GM21825 (cell line): ENCODE data around the gene TEX19.
"Not testable (repeated sequence)": the region's sequence is repeated elsewhere in the genome, so short reads cannot be mapped to it uniquely, and the experiment has no call there.

Experiments
- ATAC-seq: cut with Tn5 transposase; IDR thresholded peaks from one replicate; pipeline ENCODE4 v1.9.1; 2021; ENCODE audit warnings: mild to moderate bottlenecking, moderate library complexity; ENCODE audit not compliant: unreplicated experiment

TEX19 gene

DNA sequence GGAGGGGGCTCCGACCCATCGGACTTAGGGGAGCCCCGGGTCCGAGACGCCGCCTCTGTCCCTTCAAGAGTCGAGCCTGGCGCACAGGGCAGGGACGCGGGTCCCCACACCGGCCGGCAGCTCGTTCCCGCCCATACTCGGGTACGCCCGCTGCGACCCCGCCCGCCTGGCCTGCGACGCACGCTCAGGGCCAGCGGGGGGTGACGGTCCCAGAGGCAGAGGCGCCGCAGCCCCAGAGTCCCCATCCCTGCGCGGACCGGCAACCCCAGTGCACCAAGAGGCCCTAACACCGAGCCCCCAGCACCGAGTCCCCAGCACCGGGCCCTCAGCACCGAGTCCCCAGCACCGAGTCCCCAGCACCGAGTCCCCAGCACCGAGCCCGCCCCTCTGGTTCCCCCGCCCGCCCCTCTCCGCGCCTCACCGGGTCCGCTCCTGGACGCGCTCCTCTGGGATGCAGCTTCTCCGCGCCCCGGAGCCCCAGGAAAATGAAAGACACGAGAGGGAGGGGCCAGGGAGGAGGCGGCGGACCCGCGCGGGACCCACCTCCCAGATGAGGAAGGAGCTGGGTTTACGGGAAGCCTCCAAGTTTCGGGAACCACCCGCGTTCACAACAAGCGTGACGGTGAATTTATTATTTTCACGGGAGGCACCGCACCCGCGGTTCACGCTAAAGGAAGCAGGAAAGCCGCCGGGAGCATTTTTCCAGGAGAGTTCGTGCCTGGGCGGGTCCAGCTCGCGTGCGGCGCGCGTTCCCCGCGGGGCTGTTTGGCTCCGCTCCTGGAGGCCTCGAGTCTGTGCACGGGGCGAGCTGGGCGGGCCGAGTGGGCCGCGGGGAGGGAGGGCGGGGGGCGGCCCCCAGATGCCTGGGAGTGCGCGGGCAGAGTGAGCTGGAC lies 25.5 kb upstream of the TEX19 start, which contains the start of gene SECTM1:
Gene SECTM1 (minus strand): TSS at position 488 of the 893 bp plus-strand sequence. CDS start 6,526 bp downstream, outside the sequence.
- ATAC-seq: no peak

DNA sequence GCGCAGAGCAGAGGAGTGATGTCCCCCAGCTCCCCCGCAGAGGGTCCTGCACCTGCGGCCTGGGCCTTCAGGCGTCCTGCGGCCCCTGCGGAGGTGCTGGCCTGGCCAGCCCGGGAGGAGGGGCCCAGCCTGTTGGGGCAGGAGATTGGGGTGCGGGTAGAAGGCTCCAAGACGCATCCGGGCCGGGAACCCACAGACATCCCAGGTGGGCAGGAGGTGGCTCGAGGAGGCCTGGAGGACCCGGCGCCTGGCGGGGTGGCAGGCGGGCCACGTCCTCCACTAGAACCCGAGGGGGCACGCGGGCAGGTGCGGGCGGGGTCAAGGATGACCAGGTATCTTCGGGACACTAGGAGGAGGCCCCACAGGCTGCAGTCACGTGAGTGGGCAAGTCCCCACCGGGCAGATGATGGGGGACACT lies 24.8 kb upstream of the TEX19 start:
- no peak for ATAC-seq

DNA sequence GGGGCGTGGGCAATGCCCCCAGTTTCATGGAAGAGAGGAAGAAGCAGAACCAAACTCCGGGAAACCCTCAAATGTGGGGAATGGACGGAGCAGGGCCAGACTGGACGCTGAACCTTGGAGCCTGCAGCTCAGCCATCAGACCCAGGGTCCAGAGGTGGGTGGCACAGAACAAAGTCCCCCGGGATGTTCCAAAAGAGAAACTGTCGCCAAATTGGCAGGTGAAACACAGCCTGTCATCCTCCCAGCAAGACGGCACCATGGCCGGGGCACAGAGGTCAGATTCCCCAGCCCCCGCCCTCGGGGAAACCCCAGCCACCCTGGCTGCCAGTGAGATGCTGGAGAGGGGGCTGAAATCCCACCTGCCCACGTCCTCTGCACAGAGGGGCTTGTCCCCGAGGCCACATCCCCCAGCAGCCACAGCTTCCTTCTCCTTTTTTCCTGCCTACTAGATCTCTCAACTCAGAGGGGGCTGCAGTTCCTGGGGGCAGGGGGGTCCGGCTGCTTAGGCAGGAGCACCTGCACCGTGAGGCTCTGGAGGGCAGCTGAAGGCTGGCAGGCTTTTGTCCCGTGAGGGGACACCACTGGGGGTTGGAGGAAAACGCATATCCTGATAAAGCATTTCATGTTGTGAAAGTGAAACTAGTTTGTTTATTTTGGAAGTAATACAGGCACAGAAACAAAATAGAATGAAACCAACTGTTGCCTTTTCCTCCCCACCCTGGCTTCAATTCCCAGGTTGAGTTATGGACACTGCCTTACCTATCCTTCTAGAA lies 24.2 kb upstream of the TEX19 start:
- no peak for ATAC-seq

DNA sequence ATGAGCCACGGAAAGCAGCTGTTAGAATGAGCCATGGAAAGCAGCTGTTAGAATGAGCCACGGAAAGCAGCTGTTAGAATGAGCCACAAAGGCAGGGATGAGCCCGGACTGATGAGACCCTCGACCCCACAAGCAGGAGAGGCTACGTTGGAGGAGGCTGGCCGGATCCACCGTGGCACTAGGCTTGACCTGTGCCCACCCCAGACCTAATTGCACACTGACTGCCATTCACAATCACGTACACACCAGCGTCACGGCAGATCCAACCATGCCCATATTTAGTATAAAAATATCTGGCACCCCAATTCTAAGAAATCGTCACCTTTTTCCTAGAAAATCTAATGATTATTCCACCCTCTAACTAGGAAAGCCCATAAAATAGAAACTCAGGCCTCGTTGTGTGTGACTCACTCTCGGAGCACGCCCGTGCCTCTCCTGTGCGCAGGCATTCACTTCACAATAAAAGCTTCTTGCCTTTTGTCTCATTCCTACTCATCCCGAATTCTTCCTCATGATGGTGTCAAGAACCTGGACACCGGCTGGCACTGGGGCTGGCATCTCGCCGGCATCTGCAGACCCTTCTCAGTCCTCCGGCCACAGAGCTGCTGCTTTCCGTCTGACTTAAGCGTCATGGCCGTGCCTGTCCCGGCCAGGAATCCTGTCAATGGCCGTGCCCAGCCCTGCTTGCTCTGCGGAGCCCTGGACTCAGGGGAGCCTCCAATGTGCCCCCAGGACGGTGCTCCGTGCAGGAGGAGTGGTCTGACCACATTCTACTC lies 20.0 kb upstream of the TEX19 start:
- no peak for ATAC-seq

DNA sequence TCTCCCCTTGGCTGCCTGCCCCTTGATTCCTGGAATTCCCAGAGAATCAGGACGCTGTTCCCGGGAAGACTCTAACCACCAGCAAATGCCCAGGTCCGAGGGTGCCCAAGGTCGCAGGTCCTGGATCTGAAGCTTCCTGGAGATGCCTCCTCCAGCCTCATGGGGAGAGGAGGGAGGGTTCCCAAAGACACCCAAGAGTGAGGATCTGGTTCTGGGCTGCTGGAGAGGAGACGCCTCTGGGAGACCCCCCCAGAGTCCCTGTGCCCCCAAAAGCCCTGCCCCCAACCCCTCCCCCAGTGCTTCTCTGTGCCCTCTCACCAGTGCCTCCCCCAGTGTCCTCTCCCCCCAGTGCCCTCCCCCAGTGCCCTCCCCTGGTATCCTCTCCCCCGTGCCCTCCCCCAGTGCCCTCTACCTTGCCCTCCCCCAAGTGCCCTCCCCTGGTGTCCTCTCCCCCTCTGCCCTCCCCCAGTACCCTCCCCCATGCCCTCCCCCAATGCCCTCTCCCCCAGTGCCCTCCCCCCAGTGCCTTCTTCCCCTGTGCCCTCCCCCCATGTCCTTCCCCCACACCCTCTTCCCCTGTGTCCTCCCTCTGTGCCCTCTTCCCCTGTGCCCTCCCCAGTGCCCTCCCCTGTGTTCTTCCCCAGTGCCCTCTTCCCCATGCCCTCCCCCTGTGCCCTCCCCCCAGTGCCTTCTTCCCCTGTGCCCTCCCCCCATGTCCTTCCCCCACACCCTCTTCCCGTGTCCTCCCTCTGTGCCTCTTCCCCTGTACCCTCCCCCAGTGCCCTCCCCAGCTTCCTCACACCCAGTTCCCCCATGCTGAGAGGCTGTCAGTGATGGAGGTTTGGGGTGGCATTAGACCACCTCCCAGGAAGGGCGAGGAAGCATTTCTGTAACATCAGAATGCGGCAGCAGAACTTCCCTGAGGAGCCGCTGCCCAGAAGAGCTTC lies 19.1 kb upstream of the TEX19 start:
- ATAC-seq: no peak

DNA sequence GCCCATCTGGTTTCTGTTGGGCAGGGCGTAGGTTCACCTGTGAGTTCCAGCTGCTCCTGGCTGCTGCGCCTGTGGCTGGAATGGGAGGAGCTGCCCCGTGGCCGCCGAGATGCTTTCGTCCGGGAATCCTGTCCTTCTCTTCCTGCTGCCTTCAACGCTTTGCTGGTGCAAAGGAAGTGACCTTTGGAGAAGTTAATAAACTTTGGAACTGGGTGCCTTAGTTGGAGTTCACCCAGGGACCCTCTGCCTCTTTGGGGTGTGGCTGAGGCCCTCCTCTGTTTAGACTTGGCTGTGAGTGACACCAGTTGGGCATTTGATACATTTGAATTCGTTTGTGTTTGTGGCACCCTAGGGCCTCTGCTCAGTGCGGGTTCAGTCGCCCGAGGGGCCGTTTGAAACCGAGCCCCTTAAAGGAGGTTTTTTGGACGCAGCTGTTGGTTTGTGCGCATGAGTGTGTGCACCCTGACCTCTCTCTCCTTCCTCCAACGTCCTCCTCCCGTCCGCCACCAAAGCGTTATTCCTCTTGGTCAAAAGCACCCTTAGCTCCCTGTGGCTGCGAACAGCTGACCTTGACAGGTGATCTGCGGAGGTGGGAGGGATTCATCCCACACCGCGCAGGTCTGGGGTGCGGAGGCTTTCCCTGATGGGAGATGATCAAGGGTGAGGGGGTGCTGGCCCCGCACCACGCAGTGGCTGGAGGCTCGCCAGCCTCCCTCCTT lies 16.5 kb upstream of the TEX19 start:
- ATAC-seq: no peak

DNA sequence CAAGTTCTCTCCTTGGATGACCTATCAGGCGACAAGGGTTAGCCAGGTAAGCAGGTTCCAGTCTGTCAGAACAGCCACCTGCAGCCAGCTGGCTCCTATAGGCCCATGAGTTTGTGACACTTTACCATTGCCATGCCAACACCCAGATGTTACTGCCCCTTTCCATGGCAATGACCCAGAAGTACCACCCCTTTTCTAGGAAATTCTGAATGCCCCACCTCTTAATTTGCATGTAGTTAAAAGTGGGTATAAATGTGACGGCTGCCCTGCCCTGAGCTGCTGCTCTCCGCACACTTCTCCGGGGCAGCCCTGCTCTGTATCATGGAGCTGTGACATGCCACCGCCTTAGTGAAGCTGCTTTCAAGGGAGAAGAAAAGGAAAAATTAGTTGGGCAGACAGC lies 15.5 kb upstream of the TEX19 start:
- no peak for ATAC-seq

DNA sequence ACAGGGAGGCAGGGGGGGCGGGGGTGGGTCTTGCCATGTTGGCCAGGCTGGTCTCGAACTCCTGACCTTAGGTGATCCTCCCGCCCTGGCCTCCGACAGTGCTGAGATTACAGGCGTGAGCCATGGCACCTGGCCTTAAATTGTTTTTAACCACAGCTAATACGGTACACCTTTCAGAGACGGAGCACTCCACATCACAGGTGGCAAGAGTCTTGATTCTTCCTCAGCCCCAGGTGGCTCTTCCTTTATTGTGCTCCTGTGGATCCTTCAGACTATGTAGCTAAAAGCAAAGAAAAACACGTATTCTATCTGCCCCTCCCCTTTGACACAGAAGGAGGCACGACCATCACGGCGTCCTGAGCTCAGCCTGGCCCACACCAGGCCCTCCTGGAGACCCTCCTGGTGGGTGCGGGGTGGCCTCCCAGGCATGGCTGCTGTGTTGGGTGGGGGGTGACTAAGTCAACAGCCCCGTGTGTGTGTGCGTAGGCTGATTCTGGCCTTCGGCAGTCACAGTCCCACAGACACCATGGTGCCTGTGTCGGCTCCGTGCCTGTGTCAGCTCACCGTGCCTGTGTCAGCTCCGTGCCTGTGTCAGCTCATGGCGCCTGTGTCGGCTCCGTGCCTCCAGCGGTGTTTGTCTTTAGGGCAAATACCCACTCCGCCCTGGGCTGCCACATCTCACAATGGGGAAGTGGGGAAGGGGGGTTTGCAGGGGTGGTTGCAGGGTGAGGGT lies 14.7 kb upstream of the TEX19 start:
- no peak for ATAC-seq

DNA sequence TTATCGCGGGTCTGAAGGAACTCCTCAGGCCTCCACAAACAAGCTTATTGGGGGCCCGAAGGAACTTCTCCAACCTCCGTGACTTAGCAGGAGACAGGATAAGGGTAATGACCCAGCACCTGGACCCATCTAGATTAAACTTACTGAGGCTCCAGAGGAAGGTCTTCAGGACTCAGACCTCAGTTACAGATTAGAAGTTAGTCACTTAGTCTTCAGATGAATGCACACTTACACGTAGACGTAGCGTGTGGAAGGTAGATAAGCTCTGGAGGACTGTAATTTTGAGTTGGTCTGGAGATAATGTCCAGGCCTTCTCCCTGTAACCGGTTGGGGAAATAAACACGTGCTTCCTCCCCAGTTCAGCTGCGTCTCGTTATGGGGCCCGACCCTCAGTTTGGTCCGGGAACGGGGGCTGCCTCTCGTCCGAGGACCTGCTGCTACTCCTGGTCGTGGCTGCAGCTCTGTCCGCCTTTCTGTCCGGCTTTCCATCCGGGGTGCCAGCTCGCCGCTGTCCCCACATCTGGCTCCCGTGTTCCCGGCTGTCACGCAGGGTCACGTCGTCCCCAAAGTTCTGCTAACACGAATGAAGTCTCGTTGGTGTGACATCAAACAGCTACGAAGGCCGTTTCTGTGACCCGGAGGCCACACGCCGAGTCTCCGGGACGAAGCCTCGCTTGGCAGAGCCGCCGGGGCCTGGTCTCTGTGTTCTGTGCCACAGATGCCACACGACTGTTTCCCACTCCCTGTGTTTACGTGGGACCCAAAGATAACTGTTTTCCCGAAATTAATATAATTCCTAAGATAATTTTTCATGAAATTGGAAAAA lies 13.7 kb upstream of the TEX19 start:
- no peak for ATAC-seq

DNA sequence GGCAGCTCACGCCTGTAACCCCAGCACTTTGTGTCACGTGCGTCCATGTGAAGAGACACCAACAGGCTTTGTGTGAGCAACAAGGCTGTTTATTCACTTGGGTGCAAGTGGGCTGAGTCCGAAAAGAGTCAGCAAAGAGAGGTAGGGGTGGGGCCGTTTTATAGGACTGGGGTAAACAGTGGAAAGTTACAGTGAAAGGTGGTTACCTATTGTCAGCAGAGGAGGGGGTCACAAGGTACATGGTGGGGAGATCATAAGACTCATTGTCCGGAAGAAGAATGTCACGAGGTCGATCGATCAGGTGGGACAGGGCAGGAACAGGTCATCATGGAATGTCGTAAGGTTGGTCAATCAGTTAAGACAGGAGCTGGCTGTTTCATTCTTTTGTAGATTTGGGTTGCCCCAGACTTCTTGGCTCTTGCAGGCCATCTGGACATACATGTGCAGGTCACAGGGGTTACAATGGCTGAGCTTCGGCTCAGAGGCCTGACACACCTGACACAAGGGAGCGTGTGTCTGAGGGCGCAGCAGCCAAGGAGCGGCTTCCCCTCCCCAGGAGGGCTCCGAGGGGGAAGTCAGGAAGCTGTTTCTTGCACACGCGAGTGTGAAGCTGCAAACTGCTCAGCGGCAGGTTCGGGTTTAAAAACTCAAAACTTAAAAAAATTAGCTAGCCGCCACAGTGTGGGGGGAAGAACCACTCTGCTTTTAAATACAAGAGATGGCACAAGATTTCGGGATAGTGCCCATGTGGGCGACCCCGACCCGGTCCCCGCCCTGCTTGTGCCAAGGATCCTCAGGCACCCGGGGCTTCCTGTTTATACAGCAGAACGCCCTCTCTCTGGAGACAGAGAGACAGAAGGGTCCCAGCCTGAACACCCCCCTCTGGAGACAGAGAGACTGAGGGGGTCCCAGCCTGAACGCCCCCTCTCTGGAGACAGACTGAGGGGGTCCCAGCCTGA lies 12.4 kb upstream of the TEX19 start:
- no peak for ATAC-seq

DNA sequence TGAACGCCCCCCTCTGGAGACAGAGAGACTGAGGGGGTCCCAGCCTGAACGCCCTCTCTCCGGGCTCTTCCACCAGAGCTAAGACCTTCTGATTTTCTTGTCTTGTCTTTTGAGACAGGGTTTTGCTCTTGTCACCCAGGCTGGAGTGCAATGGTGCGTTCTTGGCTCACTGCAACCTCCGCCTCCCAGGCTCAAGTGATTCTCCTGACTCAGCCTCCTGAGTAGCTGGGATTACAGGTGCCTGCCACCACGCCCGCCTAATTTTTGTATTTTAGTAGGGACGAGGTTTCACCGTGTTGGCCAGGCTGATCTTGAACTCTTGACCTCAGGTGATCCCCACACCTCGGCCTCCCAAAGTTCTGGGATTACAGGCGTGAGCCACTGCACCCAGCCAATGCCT lies 11.1 kb upstream of the TEX19 start:
- ATAC-seq: not testable (repeated sequence)

DNA sequence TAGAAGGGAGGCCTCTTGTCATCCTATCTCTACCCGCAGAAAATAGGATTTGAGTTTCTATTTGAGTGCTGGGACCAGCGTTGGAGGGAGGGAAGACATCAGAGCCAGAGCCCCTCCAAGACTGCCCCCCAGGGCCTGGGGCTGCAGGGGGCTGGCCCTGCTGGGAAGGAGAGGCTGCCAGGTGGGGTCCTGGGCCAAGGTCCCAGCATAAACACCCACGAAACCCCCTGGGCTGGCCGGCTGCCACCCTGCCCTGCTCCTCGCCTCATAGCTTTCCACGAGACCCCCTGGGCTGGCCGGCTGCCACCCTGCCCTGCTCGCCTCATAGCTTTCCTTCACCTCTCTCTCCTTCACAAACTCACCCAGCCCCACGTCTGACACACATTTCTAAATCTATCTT lies 10.6 kb upstream of the TEX19 start:
- ATAC-seq: no peak

DNA sequence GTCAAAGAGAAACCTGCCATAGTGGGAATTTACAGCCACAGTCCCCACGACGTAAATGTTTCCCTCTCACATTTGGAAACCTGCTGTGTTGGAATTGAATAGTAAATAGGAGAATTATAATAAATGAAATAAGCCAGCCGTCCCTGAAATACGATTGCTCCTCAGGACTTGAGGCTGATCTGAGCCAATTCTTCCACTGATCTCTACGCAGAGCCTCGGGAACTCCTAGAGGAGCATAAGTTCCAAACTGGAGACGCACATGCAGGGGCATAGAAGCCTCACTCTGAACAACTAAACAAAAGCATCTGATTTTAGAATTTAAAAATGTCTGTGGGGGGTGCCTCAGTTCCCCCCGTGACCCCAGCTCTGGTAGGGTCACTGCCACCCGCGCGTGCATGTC lies 10.2 kb upstream of the TEX19 start:
- ATAC-seq: no peak

DNA sequence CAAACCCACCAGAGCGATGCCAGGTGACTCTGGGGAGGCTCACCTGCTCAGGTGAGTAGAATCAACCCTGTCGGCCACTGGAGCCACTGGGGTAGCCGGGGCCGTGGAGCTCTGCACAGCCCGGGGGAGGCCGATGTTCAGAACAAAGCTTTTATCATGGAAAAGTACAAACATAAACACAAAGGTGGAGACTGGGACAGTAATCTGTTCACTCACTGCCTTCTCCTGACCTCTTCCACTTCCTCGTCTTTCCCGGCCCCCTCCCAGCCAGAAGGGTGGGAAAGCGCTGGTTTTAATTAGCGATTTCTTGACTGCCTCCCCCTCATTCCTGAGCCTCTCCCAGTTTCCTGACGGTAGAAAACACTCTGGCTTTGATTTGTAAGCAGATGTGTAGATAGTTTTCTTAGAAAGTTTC lies 9.8 kb upstream of the TEX19 start:
- ATAC-seq: no peak

DNA sequence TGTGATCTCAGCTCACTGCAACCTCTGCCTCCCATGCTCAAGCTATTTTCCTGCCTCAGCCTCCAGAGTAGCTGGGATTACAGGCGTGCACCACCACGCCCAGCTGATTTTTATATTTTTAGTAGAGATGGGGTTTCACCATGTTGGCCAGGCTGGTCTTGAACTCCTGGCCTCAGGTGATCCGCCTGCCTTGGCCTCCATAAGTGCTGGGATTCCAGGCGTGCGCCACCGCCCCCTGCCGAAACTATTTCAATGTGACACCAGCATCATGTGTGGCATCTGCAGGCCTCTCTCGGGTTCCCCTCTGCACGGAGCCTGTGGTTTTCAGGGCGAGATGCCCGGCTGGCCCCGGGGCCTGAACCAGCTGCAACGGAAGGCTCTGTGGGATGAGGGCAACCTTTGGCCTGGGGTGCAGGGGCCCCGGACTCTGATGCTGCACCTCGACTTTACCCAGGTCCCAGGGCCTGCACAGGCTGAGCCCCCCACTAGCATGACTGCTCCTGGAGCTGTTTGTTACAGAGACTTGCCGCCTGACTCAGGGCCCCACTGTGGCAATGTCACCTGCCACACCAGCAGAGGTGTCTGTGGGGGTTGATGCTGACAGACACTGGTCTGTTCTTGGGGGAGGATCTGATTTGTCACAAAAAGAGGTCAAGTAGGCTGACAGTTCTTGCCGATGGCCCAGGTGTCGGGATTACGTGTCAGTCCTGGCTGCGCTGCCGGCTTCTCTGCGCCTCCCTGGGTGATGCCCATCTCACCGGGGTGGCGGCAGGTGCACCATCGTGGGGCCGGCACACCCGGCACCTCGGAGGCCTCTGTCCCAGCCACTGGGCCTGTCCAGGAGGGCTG lies 8.6 kb upstream of the TEX19 start:
- ATAC-seq: no peak

DNA sequence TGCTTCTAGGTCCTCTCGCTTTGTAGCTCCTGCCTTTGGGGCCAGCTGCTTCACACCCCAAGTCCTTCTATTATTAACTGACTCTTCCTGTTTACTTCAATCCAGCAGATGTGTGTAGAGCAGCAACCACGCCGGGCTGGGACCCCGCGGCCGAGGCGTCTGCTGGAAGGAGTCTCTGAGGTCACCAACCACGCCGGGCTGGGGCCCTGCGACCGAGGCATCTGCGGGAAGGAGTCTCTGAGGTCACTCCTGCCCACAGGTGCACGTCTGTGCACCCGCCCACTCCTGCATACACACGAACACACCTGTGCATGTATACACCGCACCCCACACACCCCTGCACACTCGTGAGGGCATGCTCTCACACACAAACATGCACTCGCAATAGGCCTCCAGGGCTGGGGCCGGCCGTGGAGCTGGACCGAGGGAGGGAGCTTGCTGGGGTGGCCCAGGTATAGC lies 7.8 kb upstream of the TEX19 start:
- peak; percentile 47 for ATAC-seq
